GM19043 (cell line): ENCODE results near the gene MRPL36.
"Not testable (repeated sequence)": the region's sequence is repeated elsewhere in the genome, so short reads cannot be mapped to it uniquely, and the experiment has no call there.

Experiments used
- ATAC-seq: cut with Tn5 transposase; IDR thresholded peaks from one replicate; pipeline ENCODE4 v1.9.1; 2021; ENCODE audit warnings: low read depth; ENCODE audit not compliant: unreplicated experiment

MRPL36 gene

GRCh38 chr5:1832511-1833250, 33.0 kb upstream of the MRPL36 start:
- no peak for ATAC-seq

- no peak for ATAC-seq
Measured at GRCh38 chr5:1831677-1832313, 32.2 kb upstream of the MRPL36 start.

GRCh38 chr5:1831257-1831656, 31.6 kb upstream of the MRPL36 start:
- ATAC-seq: no peak

DNA sequence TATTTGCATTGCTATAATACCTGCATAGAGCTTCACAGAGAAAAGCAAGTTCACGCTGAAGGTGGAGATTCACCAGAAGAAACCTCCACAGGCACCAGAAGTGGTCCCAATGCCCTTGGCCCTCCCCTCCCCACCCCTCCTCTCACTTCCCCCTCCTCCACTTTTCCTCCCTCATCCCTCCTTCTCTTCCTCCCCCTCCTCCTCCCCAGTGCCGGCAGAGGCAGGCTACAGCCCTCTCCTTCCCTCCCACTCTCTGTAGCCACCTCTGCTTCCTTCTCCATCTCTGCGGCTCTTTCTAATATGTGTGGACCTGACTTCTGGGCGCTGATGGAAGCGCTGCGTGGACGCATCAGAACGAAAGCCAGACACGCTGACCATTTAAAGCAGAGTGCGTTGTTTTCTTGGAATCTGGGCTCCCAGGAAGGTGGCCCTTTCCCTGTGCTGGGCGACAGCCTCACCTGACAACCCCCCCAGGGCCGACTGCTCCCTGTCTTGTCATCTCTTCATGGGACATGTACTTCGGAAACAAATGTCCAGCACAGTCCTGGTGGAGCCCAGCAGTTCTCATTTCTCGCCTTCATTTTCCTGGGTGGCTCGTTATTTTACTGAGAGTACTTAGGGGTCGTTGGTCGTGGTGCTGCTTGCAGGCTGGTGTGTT, 31.1 kb upstream of the MRPL36 start:
- ATAC-seq: no peak

- ATAC-seq: no peak
Measured at GRCh38 chr5:1827886-1828397, 28.3 kb upstream of the MRPL36 start.

DNA sequence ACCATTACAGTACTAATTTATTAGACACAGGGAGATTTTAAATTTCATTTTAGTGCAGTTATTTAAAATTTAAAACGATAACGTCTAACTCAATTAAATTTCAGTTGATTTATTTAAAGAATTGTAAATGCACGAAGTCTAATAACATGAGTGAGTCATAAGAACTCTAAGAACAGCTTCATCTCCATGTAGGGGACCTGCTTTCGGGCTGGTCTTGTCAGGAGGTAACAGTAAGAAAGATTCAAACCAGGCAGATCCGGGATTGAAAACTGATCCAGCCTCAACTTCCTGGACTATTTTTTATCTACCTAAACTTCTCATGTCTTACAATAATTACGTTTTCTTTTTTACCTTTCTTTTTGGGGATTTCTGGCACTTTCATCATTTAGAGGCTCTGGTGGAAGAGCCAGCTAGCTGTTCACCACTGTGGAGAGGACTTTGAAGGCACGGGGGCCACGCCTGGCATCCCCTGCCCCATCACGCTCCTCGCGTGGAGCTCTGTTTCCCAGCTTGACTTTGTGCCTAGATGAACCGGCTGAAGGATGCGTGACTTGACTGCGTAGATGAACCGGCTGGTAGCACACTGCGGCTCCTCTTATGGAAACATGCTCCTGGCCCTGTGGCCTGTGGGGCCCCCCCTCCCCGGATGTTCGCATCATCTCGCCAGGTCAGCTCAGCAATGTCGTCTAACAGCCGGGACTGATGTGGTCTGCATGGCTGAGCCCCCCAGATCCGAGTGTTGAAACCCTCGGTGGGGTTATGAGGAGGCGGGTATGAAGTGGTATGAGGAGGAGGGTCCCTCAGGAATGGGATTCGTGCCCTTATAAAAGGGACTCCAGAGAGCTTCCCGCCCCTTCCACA, 27.6 kb upstream of the MRPL36 start:
- no peak for ATAC-seq

DNA sequence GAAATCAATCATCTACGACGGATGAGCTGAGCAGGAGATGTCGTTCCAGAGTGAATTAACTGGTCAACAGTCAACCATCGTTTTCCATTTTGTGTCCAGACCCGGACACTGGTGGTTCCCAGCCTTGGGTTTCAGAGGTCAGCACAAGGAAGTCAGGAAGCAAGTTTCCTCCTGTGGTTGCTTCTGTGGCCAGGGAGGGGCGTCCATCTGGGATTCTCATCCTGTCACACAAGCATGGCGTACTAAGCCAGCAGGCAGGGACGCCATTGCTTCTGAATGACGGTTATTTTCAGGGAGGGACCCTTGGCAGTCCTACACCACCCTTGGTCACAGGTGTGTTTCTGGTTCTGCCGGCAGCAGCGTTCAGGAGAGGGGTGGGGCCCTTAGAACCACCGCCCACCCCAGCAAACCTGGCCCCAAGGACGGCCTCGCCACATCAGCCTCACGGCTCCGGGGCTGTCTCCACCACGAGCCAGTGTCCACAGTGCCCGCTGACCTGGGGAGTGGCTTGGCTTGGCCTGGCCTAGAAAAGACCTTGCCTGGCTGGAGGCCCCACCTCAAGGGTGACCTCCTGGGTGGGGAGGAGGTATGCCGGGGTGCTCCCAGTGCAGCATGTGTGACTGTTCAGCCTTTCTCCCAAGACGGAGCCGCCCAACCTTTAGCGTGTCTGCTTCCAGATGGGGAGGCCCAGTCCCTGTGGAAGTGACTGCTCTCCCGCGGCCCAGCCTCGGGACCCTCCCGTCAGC, 26.8 kb upstream of the MRPL36 start:
- ATAC-seq: no peak

DNA sequence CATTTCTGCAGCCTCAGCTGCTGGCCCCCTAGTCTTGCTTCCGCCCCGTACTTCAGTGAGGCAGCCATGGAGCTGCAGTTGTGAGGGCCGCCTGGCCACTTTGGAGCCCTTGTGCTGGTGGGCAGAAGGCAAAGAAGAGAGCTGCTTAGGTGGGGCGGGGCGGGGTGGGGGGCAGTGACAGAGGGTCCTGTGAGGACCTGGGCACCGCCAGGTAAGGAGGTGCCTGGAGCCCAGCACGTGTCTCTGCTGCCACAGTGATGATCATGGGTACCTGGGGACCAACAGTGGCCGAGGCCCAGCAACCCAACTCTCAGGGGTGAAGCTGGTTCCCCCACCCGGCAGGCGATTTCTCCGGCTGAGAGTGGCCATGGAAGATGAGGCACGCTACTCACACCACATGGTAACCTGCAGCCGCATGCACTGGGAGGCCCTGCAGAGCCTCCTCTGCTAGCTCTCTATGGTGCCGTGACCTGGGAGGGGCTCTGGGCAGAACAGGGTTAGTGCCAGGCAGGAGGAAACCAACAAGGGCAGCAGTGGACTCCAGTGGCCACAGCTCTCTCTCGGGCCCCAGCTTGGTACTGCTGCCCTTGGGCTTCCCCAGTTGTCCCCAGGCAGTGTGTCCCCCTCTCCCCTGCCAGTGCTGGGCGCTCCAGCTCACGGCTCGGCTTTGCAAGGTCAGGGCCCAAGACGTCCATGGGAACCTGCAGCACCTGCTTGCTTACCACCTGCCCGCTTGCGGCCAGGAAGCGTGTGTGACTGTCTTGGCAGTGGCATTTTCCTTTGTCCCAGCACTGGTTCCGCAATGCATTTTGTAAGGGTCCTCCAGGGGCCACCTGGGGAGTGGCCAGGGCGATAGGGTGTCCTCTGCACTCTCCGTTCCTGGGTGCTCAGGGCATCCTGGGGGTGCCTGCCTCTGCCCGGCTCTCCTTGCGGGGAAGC, 25.5 kb upstream of the MRPL36 start:
- ATAC-seq: no peak

DNA sequence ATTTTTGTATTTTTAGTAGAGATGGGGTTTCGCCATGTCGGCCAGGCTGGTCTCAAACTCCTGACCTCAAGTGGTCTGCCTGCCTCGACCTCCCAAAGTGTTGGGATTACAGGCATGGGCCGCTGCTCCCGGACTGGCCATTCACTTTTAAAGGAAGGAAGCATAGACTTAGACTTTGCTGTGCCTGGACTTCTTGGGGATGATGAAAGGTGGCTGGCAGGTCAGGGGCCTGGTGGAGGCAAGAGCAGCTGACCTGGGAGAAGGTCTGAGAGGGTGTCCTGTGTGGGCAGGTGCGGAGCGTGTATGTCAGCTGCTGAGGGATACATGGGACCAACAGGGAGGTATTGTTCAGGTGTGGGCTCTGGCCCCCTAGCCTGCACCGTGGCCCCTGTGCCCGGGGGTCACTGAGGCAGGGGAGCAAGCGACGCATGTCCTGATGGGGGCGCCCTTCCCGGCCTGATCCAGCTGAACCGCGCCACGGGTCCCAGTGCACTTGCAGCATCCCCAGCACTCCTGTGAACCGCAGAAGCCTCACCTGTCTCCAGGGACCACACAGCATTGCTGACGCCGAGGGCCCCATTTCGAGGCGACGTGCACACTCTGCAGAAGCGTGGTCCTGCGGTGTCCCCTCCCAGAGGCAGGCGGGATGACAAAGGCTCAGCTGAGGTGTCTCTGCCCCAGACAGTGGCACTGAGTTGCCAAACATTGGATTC, 24.6 kb upstream of the MRPL36 start:
- ATAC-seq: no peak

- no peak for ATAC-seq
Measured at GRCh38 chr5:1823381-1824034, 23.9 kb upstream of the MRPL36 start.

DNA sequence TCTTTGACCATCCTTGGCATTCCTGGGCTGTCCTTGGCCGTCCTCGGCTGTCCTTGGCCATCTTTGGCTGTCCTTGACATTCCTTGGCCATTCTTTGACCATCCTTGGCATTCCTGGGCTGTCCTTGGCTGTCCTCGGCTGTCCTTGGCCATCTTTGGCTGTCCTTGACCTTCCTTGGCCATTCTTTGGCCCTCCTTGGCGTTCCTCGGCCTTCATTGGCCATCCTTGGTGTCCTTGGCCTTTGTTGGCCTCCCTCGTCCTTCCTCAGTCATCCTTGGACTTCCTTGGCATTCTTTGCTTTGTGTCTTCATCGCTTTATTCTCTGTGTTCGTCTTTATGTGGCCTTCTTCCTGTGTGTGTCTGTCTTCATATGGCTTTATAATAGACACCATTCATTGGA, 22.2 kb upstream of the MRPL36 start:
- ATAC-seq: no peak

GRCh38 chr5:1820926-1821325, 21.3 kb upstream of the MRPL36 start:
- no peak for ATAC-seq

- no peak for ATAC-seq
Measured at GRCh38 chr5:1820381-1820780, 20.7 kb upstream of the MRPL36 start.

DNA sequence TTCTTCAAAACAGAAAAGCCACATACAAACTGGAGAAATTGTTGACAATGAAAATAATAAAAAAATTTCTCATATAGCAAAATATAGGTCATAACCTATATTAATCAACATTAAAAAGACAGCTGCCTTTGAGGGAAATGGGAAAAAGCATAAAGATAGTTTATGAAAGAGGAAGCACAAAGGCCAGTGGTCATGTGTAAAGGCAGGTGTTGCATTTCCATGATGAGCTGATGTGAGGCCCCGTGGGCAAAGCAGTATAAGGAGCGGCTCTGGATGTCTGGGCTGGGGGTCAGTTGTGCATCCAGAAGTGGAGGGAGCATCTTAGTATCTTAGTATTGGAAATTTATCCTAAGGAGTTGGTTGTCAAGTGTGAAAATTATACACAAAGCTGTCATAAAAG, 19.8 kb upstream of the MRPL36 start:
- no peak for ATAC-seq

DNA sequence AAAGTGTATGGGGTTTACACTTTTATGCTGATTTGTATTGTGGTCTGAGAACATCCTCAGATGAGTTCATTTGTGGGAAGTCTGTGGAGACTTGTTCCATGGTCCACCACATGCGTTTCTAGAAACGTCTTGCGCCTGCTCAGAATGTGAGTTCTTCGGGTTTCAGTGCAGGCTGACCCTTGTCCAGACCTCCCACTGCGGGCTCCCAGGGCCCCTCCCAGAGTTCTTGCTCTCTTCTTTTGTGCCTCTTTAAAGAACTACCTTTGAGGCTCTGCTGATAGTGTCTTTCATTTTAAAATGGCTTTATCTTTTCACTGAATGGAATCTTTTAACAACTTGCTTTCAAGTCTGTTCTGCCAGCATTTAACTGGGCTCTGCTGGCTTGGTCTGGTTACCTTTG, 19.1 kb upstream of the MRPL36 start:
- no peak for ATAC-seq

GRCh38 chr5:1817261-1818043, 17.8 kb upstream of the MRPL36 start:
- no peak for ATAC-seq

GRCh38 chr5:1816495-1817089, 17.0 kb upstream of the MRPL36 start:
- not testable (repeated sequence) for ATAC-seq
